Astrocyte (in vitro differentiated cells and primary cell): ENCODE results near the gene UGT1A10.
"Not testable (repeated sequence)": the region's sequence is repeated elsewhere in the genome, so short reads cannot be mapped to it uniquely, and the experiment has no call there.

Experiments used
- EZH2 ChIP-seq: IDR thresholded peaks from 2 replicates; pipeline ENCODE4 v1.6.1; 2012; ENCODE audit warnings: mild to moderate bottlenecking, low read length, inconsistent platforms; ENCODE audit not compliant: insufficient read depth
- TF ChIP-seq, protein P1 (sequence below): IDR thresholded peaks from 2 replicates; pipeline ENCODE4 v1.5.1; 2011; ENCODE audit warnings: low read depth, mild to moderate bottlenecking, inconsistent platforms, low read length, moderate library complexity; ENCODE audit not compliant: insufficient read depth

GRCh38 chr2:233736868-233737653 is 100.8 kb downstream of the UGT1A10 start:
- TF ChIP-seq, protein P1, sequence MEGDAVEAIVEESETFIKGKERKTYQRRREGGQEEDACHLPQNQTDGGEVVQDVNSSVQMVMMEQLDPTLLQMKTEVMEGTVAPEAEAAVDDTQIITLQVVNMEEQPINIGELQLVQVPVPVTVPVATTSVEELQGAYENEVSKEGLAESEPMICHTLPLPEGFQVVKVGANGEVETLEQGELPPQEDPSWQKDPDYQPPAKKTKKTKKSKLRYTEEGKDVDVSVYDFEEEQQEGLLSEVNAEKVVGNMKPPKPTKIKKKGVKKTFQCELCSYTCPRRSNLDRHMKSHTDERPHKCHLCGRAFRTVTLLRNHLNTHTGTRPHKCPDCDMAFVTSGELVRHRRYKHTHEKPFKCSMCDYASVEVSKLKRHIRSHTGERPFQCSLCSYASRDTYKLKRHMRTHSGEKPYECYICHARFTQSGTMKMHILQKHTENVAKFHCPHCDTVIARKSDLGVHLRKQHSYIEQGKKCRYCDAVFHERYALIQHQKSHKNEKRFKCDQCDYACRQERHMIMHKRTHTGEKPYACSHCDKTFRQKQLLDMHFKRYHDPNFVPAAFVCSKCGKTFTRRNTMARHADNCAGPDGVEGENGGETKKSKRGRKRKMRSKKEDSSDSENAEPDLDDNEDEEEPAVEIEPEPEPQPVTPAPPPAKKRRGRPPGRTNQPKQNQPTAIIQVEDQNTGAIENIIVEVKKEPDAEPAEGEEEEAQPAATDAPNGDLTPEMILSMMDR: not testable (repeated sequence)
- TF ChIP-seq EZH2: not testable (repeated sequence)
